PFSK-1 (cell line): ENCODE measurements around the gene HEY2.

Experiments
- FOXP2 ChIP-seq: optimal IDR thresholded peaks from 2 replicates; pipeline ENCODE3; 2011; ENCODE audit warnings: borderline replicate concordance, control low read depth, inconsistent platforms; ENCODE audit not compliant: insufficient read depth; ENCODE audit errors: extremely low read length, extremely low read depth
- POLR2AphosphoS5 ChIP-seq: IDR thresholded peaks from 2 replicates; pipeline ENCODE4 v1.6.1; 2012; ENCODE audit warnings: low read depth, mild to moderate bottlenecking, control low read depth, low read length, moderate library complexity
- REST ChIP-seq, 2 experiments: IDR thresholded peaks; 2 replicates each; pipeline versions ENCODE4 v1.6.1 to v1.8.0; 2011 to 2012; ENCODE audit warnings: low read depth in 2 of 2, low read length in 2 of 2, control low read depth in 1 of 2, inconsistent platforms in 1 of 2, mild to moderate bottlenecking in 1 of 2, moderate library complexity in 1 of 2; ENCODE audit not compliant: insufficient read depth in 1 of 2
- SIN3A ChIP-seq: IDR thresholded peaks from 2 replicates; pipeline ENCODE4 v1.6.1; 2012; ENCODE audit warnings: mild to moderate bottlenecking, low read length, moderate library complexity, borderline replicate concordance; ENCODE audit not compliant: insufficient read depth
- TAF1 ChIP-seq: IDR thresholded peaks from 2 replicates; pipeline ENCODE4 v1.6.1; 2012; ENCODE audit warnings: low read length, control low read depth, borderline replicate concordance; ENCODE audit not compliant: insufficient read depth

The HEY2 gene

GRCh38 chr6:125781314-125781868 lies 32.0 kb downstream of the HEY2 start:
- TF ChIP-seq FOXP2 (no peak), REST (IDR thresholded peaks at IDR 0.05; ENCODE audit: insufficient read depth in 1 of 2, low read depth in 2 of 2, low read length in 2 of 2) (no peak), TAF1 (no peak), SIN3A (no peak), POLR2AphosphoS5 (no peak)

DNA sequence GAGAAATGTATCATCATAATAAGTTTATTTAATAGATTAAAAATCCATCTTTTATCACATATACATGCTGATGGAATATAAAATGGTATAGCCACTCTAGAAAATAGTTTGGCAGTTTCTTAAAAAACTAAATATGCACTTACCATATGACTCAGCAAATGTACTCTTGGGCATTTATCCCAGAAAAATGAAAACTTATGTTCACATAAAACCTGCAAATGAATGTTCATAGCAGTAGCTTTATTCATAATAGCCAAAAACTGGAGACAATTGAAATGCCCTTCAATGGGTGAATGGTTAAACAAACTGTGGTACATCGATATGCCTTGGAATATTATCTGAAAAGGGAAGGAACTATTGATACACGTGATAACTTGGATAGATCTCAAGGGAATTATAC lies 34.9 kb downstream of the HEY2 start:
- TF ChIP-seq FOXP2 (no peak), REST (IDR thresholded peaks at IDR 0.05; ENCODE audit: insufficient read depth in 1 of 2, low read depth in 2 of 2, low read length in 2 of 2) (no peak), SIN3A (no peak), TAF1 (no peak), POLR2AphosphoS5 (no peak)

DNA sequence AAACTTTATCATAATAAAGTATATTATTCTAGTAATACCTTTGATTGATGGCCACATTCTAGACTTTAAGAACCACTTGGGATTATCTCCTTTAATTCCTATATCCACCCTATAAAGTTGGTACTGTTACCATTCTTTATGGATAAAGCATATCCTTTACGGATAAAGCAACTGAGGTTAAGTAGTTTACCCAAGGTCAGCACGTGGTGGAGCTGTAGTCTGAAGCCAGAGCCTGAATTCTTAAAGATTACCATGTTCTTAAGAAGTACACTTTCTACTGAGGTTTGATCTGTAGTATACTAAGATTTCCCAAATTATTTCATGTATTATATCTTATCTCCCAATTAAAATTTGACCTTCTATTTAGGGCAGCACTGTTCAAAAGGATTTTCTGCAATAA lies 38.4 kb downstream of the HEY2 start:
- TF ChIP-seq TAF1 (no peak), POLR2AphosphoS5 (no peak), SIN3A (no peak), REST (IDR thresholded peaks at IDR 0.05; ENCODE audit: insufficient read depth in 1 of 2, low read depth in 2 of 2, low read length in 2 of 2) (no peak), FOXP2 (no peak)

GRCh38 chr6:125789167-125789566 lies 39.7 kb downstream of the HEY2 start:
- TF ChIP-seq FOXP2 (no peak), TAF1 (no peak)

DNA sequence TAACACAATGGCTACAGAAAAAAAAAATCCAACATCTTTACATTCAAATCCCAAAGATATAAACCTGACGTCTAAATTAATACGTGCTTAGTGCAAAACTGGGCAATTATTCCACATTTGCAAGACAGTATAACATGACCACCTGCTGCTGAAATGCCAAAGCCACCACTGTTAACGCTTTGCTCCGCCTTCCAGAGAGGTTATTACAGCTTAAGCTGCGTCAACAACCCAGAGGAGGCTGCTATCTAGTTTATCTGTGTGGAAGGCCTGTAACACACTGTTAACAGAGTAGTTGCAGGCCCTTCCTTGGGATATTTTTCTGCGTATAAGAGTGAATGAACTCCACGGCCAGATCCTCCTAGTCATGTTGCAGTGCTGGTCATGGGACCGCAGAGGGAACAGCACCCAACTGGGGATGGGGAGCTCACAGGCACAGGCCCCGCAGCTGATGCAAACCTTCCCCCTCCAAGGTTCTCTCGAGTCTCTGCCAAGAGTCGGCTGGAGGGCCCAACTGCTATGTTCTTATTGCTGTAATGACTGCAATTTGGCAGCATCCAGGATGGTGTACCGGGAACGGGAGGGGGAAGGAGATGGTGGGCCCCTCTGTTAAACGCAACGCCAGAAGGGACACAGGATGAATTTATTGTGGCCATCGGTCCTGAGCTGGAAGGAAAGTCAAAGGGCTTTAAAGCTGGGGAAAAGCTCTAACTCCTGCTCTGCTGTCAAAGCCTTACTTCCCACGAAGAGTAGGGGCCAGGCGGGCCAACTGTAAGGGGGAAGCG lies 40.3 kb downstream of the HEY2 start:
- TF ChIP-seq REST (IDR thresholded peaks at IDR 0.05; ENCODE audit: insufficient read depth in 1 of 2, low read depth in 2 of 2, low read length in 2 of 2) (no peak), SIN3A (no peak), POLR2AphosphoS5 (no peak), TAF1 (no peak), FOXP2 (no peak)
